Brain microvascular endothelial cell (primary cell): ENCODE data around the gene BAD.
A peak's percentile ranks its signal among the peaks of the same experiment; 100 is the strongest.

ENCODE experiments used
- DNase-seq: peaks from one replicate; pipeline ENCODE4 v3.0.0-alpha.2; 2020
- H3K27ac ChIP-seq: fragments of 250-450 bp; sonication (Bioruptor Pico); 2 replicates; pipeline ENCODE4 v1.5.1; 2020; ENCODE audit warnings: mild to moderate bottlenecking, moderate library complexity
- H3K27me3 ChIP-seq: fragments of 250-450 bp; sonication (Bioruptor Pico); replicated peaks from 2 replicates; pipeline ENCODE4 v1.5.1; 2020; ENCODE audit warnings: mild to moderate bottlenecking
- H3K36me3 ChIP-seq: fragments of 250-450 bp; sonication (Bioruptor Pico); replicated peaks from 2 replicates; pipeline ENCODE4 v1.5.1; 2020; ENCODE audit warnings: mild to moderate bottlenecking
- H3K4me3 ChIP-seq: 2 replicates; pipeline ENCODE4 v1.5.1; 2011; ENCODE audit warnings: low read depth, mild to moderate bottlenecking, control low read depth, low read length, moderate library complexity
- CTCF ChIP-seq: IDR thresholded peaks from 2 replicates; pipeline ENCODE4 v1.5.1; 2011; ENCODE audit warnings: low read depth, mild to moderate bottlenecking, moderate library complexity, low read length, control low read depth, inconsistent platforms; ENCODE audit errors: missing control alignments
- in situ Hi-C: cut with HindIII; loops from 2 replicates; pipeline ENCODE4 v1.10.0; 2017; ENCODE audit warnings: low sequenced_read_pairs, low pct_ligation_motif_present

BAD gene

GRCh38 chr11:64266339-64266738 is 18.1 kb downstream of the BAD start:
- TF ChIP-seq CTCF, result no peak
- Histone ChIP-seq H3K36me3 (peaks cover 55% of the 10 kb centered on the region), H3K4me3 (no peak overlapping the region), H3K27ac (no peak overlapping the region), H3K27me3 (no peaks in the 10 kb centered on the region)
- DNase-seq, result peak; percentile 45
- in situ Hi-C loops, result no loop called here

- no peaks in the 10 kb centered on the region for H3K27me3 ChIP-seq
- no peak overlapping the region for H3K27ac ChIP-seq
- no peak overlapping the region for H3K4me3 ChIP-seq
- no peak for TF ChIP-seq CTCF
- no peak for DNase-seq
- H3K36me3 ChIP-seq, result peaks cover 59% of the 10 kb centered on the region
- in situ Hi-C loops, result no loop called here
Observed at GRCh38 chr11:64265176-64266160, 19.0 kb downstream of the BAD start.

- Histone ChIP-seq H3K27ac (no peak overlapping the region), H3K27me3 (no peaks in the 10 kb centered on the region), H3K4me3 (no peak overlapping the region), H3K36me3 (peaks cover 68% of the 10 kb centered on the region)
- no peak for DNase-seq
- in situ Hi-C loops, result no loop called here
- no peak for TF ChIP-seq CTCF
Observed at GRCh38 chr11:64264371-64264852, 20.1 kb downstream of the BAD start.

GRCh38 chr11:64263947-64264317 is 20.5 kb downstream of the BAD start:
- Histone ChIP-seq H3K4me3 (no peak overlapping the region), H3K27ac (no peak overlapping the region), H3K36me3 (peaks cover 73% of the 10 kb centered on the region), H3K27me3 (no peaks in the 10 kb centered on the region)
- no peak for TF ChIP-seq CTCF
- in situ Hi-C loops, result no loop called here
- no peak for DNase-seq

- Histone ChIP-seq H3K4me3 (no peak overlapping the region), H3K27ac (peak overlapping the region; percentile 15), H3K36me3 (peaks cover 77% of the 10 kb centered on the region), H3K27me3 (no peaks in the 10 kb centered on the region)
- peak; percentile 33 for TF ChIP-seq CTCF
- peak; percentile 63 for DNase-seq
- in situ Hi-C loops, result no loop called here
Observed at GRCh38 chr11:64263021-64263946, 21.2 kb downstream of the BAD start.
